Sigmoid colon (tissue), 7 donors: Measurements from ENCODE around the gene TIGD7. TPM values are rescaled to one million over a fixed set of nuclear protein-coding genes. Genes with fewer than 3 reads are reported as not detected.
A peak's percentile ranks its signal among the peaks of the same experiment; 100 is the strongest.

ENCODE experiments used
- DNase-seq: peaks from one replicate; pipeline ENCODE4 v3.0.0-alpha.2; 2019
- H3K27ac ChIP-seq, 4 donors: fragments of 200-600 bp; sonication (generic); one replicate each; pipeline ENCODE4 v1.5.1; 2016 to 2019; ENCODE audit warnings: mild to moderate bottlenecking in 1 of 4
- H3K27me3 ChIP-seq, 3 donors: fragments of 200-600 bp; sonication (generic); one replicate each; pipeline ENCODE4 v1.5.1; 2019; ENCODE audit warnings: mild to moderate bottlenecking in 1 of 3
- H3K36me3 ChIP-seq, 4 donors: fragments of 200-600 bp; sonication (generic); one replicate each; pipeline ENCODE4 v1.5.1; 2016 to 2019
- H3K4me1 ChIP-seq, 4 donors: fragments of 200-600 bp; sonication (generic); one replicate each; pipeline ENCODE4 v1.5.1; 2017 to 2019
- H3K4me3 ChIP-seq, 4 donors: fragments of 200-600 bp; sonication (generic); one replicate each; pipeline ENCODE4 v1.5.1; 2017 to 2019; ENCODE audit warnings: mild to moderate bottlenecking in 2 of 4, moderate library complexity in 1 of 4
- H3K9me3 ChIP-seq, 4 donors: fragments of 200-600 bp in 3 of 4; sonication (generic) in 3 of 4; one replicate each; pipeline versions ENCODE4 v1.5.1 to v1.6.1; 2013 to 2019
- EP300 ChIP-seq, 4 donors: sonication (generic); formaldehyde crosslinking; IDR thresholded peaks; one replicate each; pipeline ENCODE4 v1.6.1; 2017; ENCODE audit warnings: antibody characterized with exemption in 4 of 4
- POLR2A ChIP-seq, 2 donors: fragments of 450-650 bp; IDR thresholded peaks; one replicate each; pipeline ENCODE4 v1.6.1; 2016; ENCODE audit warnings: antibody characterized with exemption in 2 of 2, mild to moderate bottlenecking in 2 of 2, moderate library complexity in 2 of 2
- POLR2AphosphoS5 ChIP-seq, 4 donors: sonication (generic); formaldehyde crosslinking; IDR thresholded peaks; one replicate each; pipeline ENCODE4 v1.6.1; 2017; ENCODE audit warnings: antibody characterized with exemption in 4 of 4
- WGBS, 2 donors: extraction: QIAGEN DNeasy Blood & Tissue Kit; methylation state at CpG; one replicate each; pipeline ENCODE4 v1.1.7; 2013; 5-methylcytosine and 5-hydroxymethylcytosine counted together
- intact Hi-C: fragments of 100-400 bp; cut with DNase I; formaldehyde crosslinking; loops from one replicate; pipeline ENCODE4 v1.15.1; 2023
- polyA plus RNA-seq, 3 donors: library from polyadenylated mRNA; stranded (reverse); fragments of 200-250 nt; gene quantifications; one replicate each; pipeline ENCODE4 v1.2.3, GENCODE V29; 2013
- total RNA-seq, 4 donors: library from RNA; depleted of rRNA; stranded (reverse); fragments of >200 nt; gene quantifications; one replicate each; pipeline ENCODE4 v1.1.0, GENCODE V29; 2016
- TF ChIP-seq, protein P1 (sequence below), 4 experiments: fragments of 450-650 bp in 3 of 4; fragments of 200-600 bp in 1 of 4; IDR thresholded peaks; one replicate each; pipeline ENCODE4 v1.5.1; 2016 to 2019; ENCODE audit warnings: antibody characterized with exemption in 4 of 4, mild to moderate bottlenecking in 3 of 4, moderate library complexity in 2 of 4
- donor health status: healthy with polysubstance abuse.
- donor health status: Bipolar disorder and iron deficiency.
- donor health status: healthy.

Gene TIGD7
- total and polyA plus RNA-seq, 7 donors = 1.2 to 12.8 (median 4.2) TPM

DNA sequence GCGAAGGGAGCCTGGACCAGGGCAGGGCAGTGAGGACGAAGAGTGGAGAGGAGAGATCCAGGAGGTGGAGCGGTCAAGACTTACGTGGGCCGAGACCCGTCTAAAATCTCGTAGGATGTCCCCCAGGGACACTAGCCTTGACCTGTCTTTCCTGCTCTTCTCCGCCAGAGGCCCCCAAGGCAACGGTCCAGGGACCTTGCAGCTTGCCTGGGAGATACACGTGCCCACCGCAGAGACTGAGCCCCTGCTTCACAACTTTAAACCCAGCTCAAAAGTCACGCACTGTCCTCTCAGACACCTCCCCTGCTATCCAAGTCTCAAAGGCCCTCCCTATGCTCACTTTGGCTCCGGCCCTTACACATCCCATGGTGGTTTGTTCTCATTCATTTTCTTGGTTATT lies 9.4 kb downstream of the TIGD7 start:
- no peak overlapping the region for H3K27ac ChIP-seq
- H3K4me3 ChIP-seq = no peak overlapping the region
- WGBS, 2 donors = 76 to 89% methylated on average over 13 of the region's 13 CpGs
- H3K9me3 ChIP-seq = peaks cover 10 to 53% (median 24%) of the 10 kb centered on the region in 4 donors
- H3K4me1 ChIP-seq = peaks cover 0 to 30% (median 0%) of the 10 kb centered on the region in 4 donors
- H3K36me3 ChIP-seq = peaks cover 7 to 42% (median 22%) of the 10 kb centered on the region in 4 donors
- intact Hi-C loops = no loop called here
- TF ChIP-seq, protein P1, sequence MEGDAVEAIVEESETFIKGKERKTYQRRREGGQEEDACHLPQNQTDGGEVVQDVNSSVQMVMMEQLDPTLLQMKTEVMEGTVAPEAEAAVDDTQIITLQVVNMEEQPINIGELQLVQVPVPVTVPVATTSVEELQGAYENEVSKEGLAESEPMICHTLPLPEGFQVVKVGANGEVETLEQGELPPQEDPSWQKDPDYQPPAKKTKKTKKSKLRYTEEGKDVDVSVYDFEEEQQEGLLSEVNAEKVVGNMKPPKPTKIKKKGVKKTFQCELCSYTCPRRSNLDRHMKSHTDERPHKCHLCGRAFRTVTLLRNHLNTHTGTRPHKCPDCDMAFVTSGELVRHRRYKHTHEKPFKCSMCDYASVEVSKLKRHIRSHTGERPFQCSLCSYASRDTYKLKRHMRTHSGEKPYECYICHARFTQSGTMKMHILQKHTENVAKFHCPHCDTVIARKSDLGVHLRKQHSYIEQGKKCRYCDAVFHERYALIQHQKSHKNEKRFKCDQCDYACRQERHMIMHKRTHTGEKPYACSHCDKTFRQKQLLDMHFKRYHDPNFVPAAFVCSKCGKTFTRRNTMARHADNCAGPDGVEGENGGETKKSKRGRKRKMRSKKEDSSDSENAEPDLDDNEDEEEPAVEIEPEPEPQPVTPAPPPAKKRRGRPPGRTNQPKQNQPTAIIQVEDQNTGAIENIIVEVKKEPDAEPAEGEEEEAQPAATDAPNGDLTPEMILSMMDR (IDR thresholded peaks at IDR 0.05) = no peak
- no peak for TF ChIP-seq EP300 (IDR thresholded peaks at IDR 0.05)
- no peak for TF ChIP-seq POLR2A (IDR thresholded peaks at IDR 0.05)
- TF ChIP-seq POLR2AphosphoS5 (IDR thresholded peaks at IDR 0.05) = no peak
- DNase-seq = no peak
- no peaks in the 10 kb centered on the region for H3K27me3 ChIP-seq

DNA sequence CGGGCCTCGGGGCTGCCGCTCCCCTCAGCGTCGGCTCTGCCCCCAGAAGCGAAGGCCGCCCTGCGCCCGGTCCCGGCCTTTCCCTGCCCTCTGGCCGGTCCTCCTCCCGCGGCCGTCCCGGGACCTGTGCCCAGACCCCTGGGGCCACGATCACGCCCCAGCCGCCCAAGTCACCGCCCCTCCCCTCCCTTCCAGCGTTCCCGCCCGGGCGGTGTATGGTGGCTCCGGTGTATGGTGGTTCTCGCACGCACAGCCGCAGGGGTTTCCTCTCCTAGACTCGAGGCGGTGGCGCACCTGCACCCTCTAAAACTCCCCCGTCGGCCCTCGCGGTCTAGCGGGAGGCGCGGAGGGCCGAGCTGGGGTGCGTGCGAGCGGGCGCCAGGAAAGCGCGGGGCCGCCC lies 10.0 kb downstream of the TIGD7 start:
- DNase-seq = no peak
- TF ChIP-seq POLR2AphosphoS5 (IDR thresholded peaks at IDR 0.05) (no peak), EP300 (IDR thresholded peaks at IDR 0.05) (no peak), POLR2A (IDR thresholded peaks at IDR 0.05) (no peak)
- TF ChIP-seq, protein P1 (IDR thresholded peaks at IDR 0.05) = no peak
- Histone ChIP-seq H3K9me3 (peaks cover 14 to 55% (median 30%) of the 10 kb centered on the region in 4 donors), H3K27me3 (no peaks in the 10 kb centered on the region), H3K36me3 (peaks cover 13 to 42% (median 28%) of the 10 kb centered on the region in 4 donors), H3K27ac (peak overlapping the region in 1 of 4 donors; percentile 21), H3K4me3 (peak overlapping the region in 1 of 4 donors; percentile 23), H3K4me1 (peaks cover 0 to 30% (median 0%) of the 10 kb centered on the region in 4 donors)
- WGBS, 2 donors = 49 to 81% methylated on average over 45 of the region's 45 CpGs
- intact Hi-C loops = no loop called here

DNA sequence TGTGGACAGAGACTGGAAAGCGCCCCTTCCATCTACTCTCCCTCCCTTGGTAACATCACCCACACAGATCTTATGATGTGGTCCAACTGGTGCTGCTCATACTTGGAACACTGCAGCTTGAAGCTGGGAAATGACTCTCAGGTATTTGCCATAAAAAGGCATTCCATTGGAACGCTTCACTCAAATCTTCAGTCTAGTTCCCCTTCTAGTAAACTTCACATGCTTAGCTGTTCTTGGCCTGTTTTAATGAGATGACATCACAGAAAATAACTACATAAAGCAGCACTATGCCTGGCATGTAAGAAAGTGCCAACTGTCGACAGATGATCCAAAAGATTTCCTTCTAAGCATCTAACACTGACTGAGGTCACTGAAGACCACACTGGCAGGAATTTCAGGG lies 12.6 kb downstream of the TIGD7 start:
- H3K36me3 ChIP-seq = peaks cover 39 to 56% (median 48%) of the 10 kb centered on the region in 4 donors
- peaks cover 28 to 67% (median 47%) of the 10 kb centered on the region in 4 donors for H3K9me3 ChIP-seq
- intact Hi-C loops = no loop called here

DNA sequence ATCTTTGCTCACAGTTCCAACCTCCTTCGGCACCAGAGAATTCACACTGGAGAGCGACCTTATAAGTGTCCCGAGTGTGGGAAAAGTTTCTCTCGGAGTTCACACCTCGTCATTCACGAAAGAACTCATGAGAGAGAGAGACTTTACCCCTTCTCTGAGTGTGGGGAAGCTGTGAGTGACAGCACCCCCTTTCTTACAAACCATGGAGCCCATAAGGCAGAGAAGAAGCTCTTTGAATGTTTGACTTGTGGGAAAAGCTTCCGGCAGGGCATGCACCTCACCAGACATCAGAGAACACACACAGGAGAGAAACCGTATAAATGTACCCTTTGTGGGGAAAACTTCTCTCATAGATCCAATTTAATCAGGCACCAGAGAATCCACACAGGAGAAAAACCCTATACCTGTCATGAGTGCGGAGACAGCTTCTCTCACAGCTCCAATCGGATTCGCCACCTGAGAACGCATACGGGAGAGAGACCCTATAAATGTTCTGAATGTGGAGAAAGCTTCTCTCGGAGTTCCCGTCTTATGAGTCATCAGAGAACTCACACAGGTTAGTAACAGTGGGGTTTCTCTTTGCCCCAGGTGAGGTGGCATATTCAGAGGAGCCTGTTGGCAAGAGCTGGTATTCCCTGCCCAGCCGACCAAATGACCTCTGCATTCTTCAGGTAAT lies 15.1 kb downstream of the TIGD7 start:
- H3K4me1 ChIP-seq = peaks cover 0 to 35% (median 9%) of the 10 kb centered on the region in 4 donors
- peaks cover 42 to 77% (median 60%) of the 10 kb centered on the region in 4 donors for H3K36me3 ChIP-seq
- no peak overlapping the region for H3K4me3 ChIP-seq
- no peak overlapping the region for H3K27ac ChIP-seq
- DNase-seq = no peak
- no peaks in the 10 kb centered on the region for H3K27me3 ChIP-seq
- intact Hi-C loops = no loop called here
- no peak for TF ChIP-seq POLR2AphosphoS5 (IDR thresholded peaks at IDR 0.05)
- TF ChIP-seq, protein P1 (IDR thresholded peaks at IDR 0.05) = no peak
- WGBS, 2 donors = 98% methylated on average over 16 of the region's 16 CpGs
- peaks cover 26 to 67% (median 43%) of the 10 kb centered on the region in 4 donors for H3K9me3 ChIP-seq

More for the DNA sequence above, 12.6 kb downstream of the TIGD7 start:
- Histone ChIP-seq H3K4me1 (peaks cover 0 to 30% (median 0%) of the 10 kb centered on the region in 4 donors), H3K27ac (peak overlapping the region in 1 of 4 donors; percentile 14), H3K4me3 (no peak overlapping the region), H3K27me3 (no peaks in the 10 kb centered on the region)
- WGBS, 2 donors = 98% methylated on average over 3 of the region's 3 CpGs
- no peak for TF ChIP-seq POLR2AphosphoS5 (IDR thresholded peaks at IDR 0.05)
- TF ChIP-seq EP300 (IDR thresholded peaks at IDR 0.05) = no peak
- no peak for TF ChIP-seq POLR2A (IDR thresholded peaks at IDR 0.05)
- TF ChIP-seq, protein P1 (IDR thresholded peaks at IDR 0.05) = no peak
- DNase-seq = no peak
